ENCODE measurements around the gene UAP1L1.

DNA sequence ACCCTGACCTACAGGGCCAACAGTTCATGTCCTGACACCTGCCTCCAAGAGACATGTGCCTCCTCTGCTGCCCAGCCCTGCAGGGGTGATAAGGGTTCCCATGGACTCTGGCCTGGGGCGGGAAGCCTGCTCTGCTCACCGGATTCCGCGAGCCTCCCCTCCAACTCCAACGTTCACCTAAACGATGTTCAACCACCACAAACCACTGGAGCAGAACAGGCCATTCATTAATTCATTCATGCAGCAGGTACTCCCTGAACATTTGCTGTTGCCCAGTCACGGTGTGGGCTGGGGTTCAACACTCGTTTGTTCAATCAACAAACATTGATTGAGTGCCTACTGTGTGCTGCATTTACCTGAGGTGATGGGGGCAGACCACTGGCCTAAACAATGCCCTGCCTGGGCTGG is 3.3 kb upstream of the UAP1L1 start:
- no peak for TF ChIP-seq ZNF274 (IDR thresholded peaks at IDR 0.05; ENCODE audit: low read length)
- no peak for TF ChIP-seq ZNF274 (tag by site-specific recombination; IDR thresholded peaks at IDR 0.05; ENCODE audit: borderline replicate concordance)
- no peak for TF ChIP-seq ZNF341 (tag by site-specific recombination; IDR thresholded peaks at IDR 0.05; ENCODE audit: low read depth)
- no peak for TF ChIP-seq ZNF768 (tag by site-specific recombination; IDR thresholded peaks at IDR 0.05)
- no peak for TF ChIP-seq GFI1B (tag by site-specific recombination; IDR thresholded peaks at IDR 0.05)
- no peak for TF ChIP-seq ZNF114 (tag by site-specific recombination; IDR thresholded peaks at IDR 0.05)
